Keratinocyte (primary cell): Measurements from ENCODE around the gene SEC31A. TPM values are rescaled to one million over a fixed set of nuclear protein-coding genes. Genes with fewer than 3 reads are reported as not detected.

Source experiments
- DNase-seq: peaks from one replicate; pipeline ENCODE4 v3.0.0-alpha.2; 2011; ENCODE audit warnings: low read depth, missing footprints, low spot score
- FAIRE-seq: peaks from 2 replicates; lab custom pipeline; 2011; peaks lifted over from hg19 to GRCh38; lab: Jason Lieb, UNC
- H2AFZ ChIP-seq: 2 replicates; pipeline ENCODE4 v1.6.0; 2012; ENCODE audit warnings: low read length, control low read depth, inconsistent platforms; ENCODE audit not compliant: control insufficient read depth
- H3K27ac ChIP-seq: 2 replicates; pipeline ENCODE4 v1.5.1; 2011; ENCODE audit warnings: low read length; ENCODE audit not compliant: control insufficient read depth, insufficient read depth
- H3K27me3 ChIP-seq: 3 replicates; pipeline ENCODE4 v1.6.0; 2011; ENCODE audit warnings: low read length; ENCODE audit not compliant: control insufficient read depth, insufficient read depth; ENCODE audit errors: extremely low read depth
- H3K36me3 ChIP-seq, 2 experiments: 2 replicates in 1 of 2; 3 replicates in 1 of 2; pipeline ENCODE4 v1.5.1; 2011; ENCODE audit warnings: low read length in 2 of 2, mild to moderate bottlenecking in 1 of 2; ENCODE audit not compliant: control insufficient read depth in 2 of 2, insufficient read depth in 2 of 2; ENCODE audit errors: extremely low read depth in 1 of 2
- H3K4me1 ChIP-seq: 3 replicates; pipeline ENCODE4 v1.5.1; 2011; ENCODE audit warnings: low read length; ENCODE audit not compliant: control insufficient read depth, insufficient read depth; ENCODE audit errors: extremely low read depth
- H3K4me2 ChIP-seq: 3 replicates; pipeline ENCODE4 v1.6.0; 2011; ENCODE audit warnings: low read depth, low read length; ENCODE audit not compliant: control insufficient read depth, insufficient read depth; ENCODE audit errors: extremely low read depth
- H3K4me3 ChIP-seq, 3 experiments: fragments of 200-600 bp in 1 of 3; sonication (generic) in 1 of 3; 2 replicates in 2 of 3; 3 replicates in 1 of 3; pipeline ENCODE4 v1.5.1; 2011 to 2016; ENCODE audit warnings: low read length in 3 of 3, mild to moderate bottlenecking in 3 of 3, control low read depth in 2 of 3, inconsistent platforms in 1 of 3, low read depth in 1 of 3, mixed read lengths in 1 of 3, mixed run types in 1 of 3, moderate library complexity in 1 of 3; ENCODE audit not compliant: control insufficient read depth in 2 of 3, insufficient read depth in 2 of 3; ENCODE audit errors: extremely low read depth in 1 of 3
- H3K79me2 ChIP-seq: 2 replicates; pipeline ENCODE4 v1.6.0; 2012; ENCODE audit warnings: low read length; ENCODE audit not compliant: control insufficient read depth, insufficient read depth
- H3K9ac ChIP-seq: 3 replicates; pipeline ENCODE4 v1.6.0; 2011; ENCODE audit warnings: low read length; ENCODE audit not compliant: control insufficient read depth, insufficient read depth; ENCODE audit errors: extremely low read depth
- H3K9me1 ChIP-seq: 3 replicates; pipeline ENCODE4 v1.6.0; 2011; ENCODE audit warnings: low read length; ENCODE audit not compliant: control insufficient read depth, insufficient read depth; ENCODE audit errors: extremely low read depth
- H3K9me3 ChIP-seq: 2 replicates; pipeline ENCODE4 v1.5.1; 2012; ENCODE audit warnings: low read depth, low read length; ENCODE audit not compliant: control insufficient read depth
- H4K20me1 ChIP-seq: 3 replicates; pipeline ENCODE4 v1.6.0; 2011; ENCODE audit warnings: low read length; ENCODE audit not compliant: control insufficient read depth, insufficient read depth; ENCODE audit errors: extremely low read depth
- EZH2 ChIP-seq: IDR thresholded peaks from one replicate; pipeline ENCODE4 v1.6.1; 2012; ENCODE audit warnings: inconsistent platforms, mild to moderate bottlenecking, low read length, moderate library complexity
- dilution Hi-C: fragments of 300-500 bp; cut with MboI; formaldehyde crosslinking; loops from one replicate; pipeline ENCODE4 v1.7.0; 2020; ENCODE audit warnings: low sequenced_read_pairs; ENCODE audit not compliant: extremely low pct_ligation_motif_present
- polyA plus RNA-seq, 5 experiments: library from polyadenylated mRNA; depleted of rRNA in 3 of 5; stranded (reverse) in 3 of 5; stranded (forward) in 1 of 5; unstranded in 1 of 5; fragments of >200 nt; gene quantifications; 1 replicate in 1 of 5; 2 replicates in 3 of 5; 3 replicates in 1 of 5; pipeline versions ENCODE4 v1.2.1 to v1.2.3, GENCODE V29; 2011 to 2012; ENCODE audit warnings: missing spikeins in 2 of 5, low read depth in 1 of 5, low replicate concordance in 1 of 5
- TF ChIP-seq, protein P1 (sequence below), 3 experiments: IDR thresholded peaks in 1 of 3; conservative IDR thresholded peaks in 1 of 3; optimal IDR thresholded peaks in 1 of 3; 2 replicates in 2 of 3; 3 replicates in 1 of 3; pipeline versions ENCODE3 to v1.5.1; 2011; ENCODE audit warnings: low read length in 3 of 3, mild to moderate bottlenecking in 3 of 3, moderate library complexity in 2 of 3, control low read depth in 1 of 3, inconsistent platforms in 1 of 3; ENCODE audit not compliant: insufficient read depth in 2 of 3; ENCODE audit errors: extremely low read depth in 1 of 3

SEC31A gene
- polyA plus RNA-seq, 1 donor (not counting 4 experiments of a cell fraction or from before 2014, with no cell fraction given): 192 TPM

DNA sequence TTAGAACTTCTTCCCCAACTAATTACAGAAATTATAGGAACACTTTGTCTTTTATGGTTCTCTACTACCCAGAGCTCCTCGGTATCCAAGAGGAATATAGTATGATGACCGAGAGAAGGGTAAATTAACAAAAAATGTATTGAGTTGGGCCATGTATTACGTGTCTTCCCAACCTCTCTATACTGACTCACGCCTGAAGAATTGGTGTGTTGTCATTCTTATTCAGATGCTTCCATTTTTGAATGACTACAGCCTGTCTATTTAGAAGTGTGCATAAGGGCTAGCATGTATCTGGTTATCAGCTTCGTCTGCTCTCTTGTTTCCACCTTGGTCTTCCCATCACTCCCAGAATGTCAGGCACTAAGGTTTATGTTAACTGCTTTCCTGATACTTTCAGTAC, 67.9 kb downstream of the SEC31A start:
- dilution Hi-C loops: no loop called here
- H3K4me2 ChIP-seq: no peak overlapping the region
- no peaks in the 10 kb centered on the region for H3K4me1 ChIP-seq
- FAIRE-seq: no peak
- no peak for TF ChIP-seq EZH2
- TF ChIP-seq, protein P1, sequence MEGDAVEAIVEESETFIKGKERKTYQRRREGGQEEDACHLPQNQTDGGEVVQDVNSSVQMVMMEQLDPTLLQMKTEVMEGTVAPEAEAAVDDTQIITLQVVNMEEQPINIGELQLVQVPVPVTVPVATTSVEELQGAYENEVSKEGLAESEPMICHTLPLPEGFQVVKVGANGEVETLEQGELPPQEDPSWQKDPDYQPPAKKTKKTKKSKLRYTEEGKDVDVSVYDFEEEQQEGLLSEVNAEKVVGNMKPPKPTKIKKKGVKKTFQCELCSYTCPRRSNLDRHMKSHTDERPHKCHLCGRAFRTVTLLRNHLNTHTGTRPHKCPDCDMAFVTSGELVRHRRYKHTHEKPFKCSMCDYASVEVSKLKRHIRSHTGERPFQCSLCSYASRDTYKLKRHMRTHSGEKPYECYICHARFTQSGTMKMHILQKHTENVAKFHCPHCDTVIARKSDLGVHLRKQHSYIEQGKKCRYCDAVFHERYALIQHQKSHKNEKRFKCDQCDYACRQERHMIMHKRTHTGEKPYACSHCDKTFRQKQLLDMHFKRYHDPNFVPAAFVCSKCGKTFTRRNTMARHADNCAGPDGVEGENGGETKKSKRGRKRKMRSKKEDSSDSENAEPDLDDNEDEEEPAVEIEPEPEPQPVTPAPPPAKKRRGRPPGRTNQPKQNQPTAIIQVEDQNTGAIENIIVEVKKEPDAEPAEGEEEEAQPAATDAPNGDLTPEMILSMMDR (optimal IDR thresholded peaks at IDR 0.05 in 1 of 3, IDR thresholded peaks at IDR 0.05 in 1 of 3, conservative IDR thresholded peaks at IDR 0.05 in 1 of 3; ENCODE audit: extremely low read depth in 1 of 3, insufficient read depth in 2 of 3, low read length in 3 of 3): no peak
- H3K79me2 ChIP-seq: no peaks in the 10 kb centered on the region
- no peaks in the 10 kb centered on the region for H3K27me3 ChIP-seq
- no peak for DNase-seq
- no peaks in the 10 kb centered on the region for H3K9me1 ChIP-seq
- H3K36me3 ChIP-seq: peaks cover 28 to 34% of the 10 kb centered on the region in 2 experiments
- no peak overlapping the region for H3K9ac ChIP-seq
- no peak overlapping the region for H3K4me3 ChIP-seq
- no peak overlapping the region for H2AFZ ChIP-seq
- no peak overlapping the region for H3K27ac ChIP-seq
- H3K9me3 ChIP-seq: no peaks in the 10 kb centered on the region
- H4K20me1 ChIP-seq: no peaks in the 10 kb centered on the region

DNA sequence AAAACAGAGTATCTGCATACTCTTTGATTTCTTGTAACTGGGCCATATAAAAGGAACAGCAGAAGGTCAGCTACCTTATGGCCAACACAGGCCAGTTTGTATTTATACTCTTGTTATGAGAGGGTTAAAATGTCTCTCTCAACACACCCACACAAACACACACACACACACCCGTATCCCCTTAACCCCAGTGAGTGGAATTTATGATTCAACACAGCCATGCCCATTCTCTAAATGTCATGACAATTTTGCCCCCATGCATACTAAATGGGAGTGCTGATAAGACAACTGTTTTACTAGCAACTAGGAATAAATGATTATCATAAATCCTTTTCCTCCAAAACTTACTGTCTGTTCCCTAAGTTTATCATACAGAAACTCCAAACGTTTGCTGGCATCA, 70.3 kb downstream of the SEC31A start:
- TF ChIP-seq, protein P1 (optimal IDR thresholded peaks at IDR 0.05 in 1 of 3, IDR thresholded peaks at IDR 0.05 in 1 of 3, conservative IDR thresholded peaks at IDR 0.05 in 1 of 3; ENCODE audit: extremely low read depth in 1 of 3, insufficient read depth in 2 of 3, low read length in 3 of 3): no peak
- TF ChIP-seq EZH2: no peak
- no peak for DNase-seq
- Histone ChIP-seq H4K20me1 (no peaks in the 10 kb centered on the region), H3K9me3 (no peaks in the 10 kb centered on the region), H3K36me3 (peaks cover 14 to 25% of the 10 kb centered on the region in 2 experiments), H2AFZ (no peak overlapping the region), H3K4me3 (no peak overlapping the region), H3K27me3 (no peaks in the 10 kb centered on the region), H3K4me2 (no peak overlapping the region), H3K27ac (no peak overlapping the region), H3K9ac (no peak overlapping the region), H3K9me1 (no peaks in the 10 kb centered on the region), H3K4me1 (no peaks in the 10 kb centered on the region), H3K79me2 (no peaks in the 10 kb centered on the region)
- no peak for FAIRE-seq
- dilution Hi-C loops: no loop called here
